MM.1S (cell line): ENCODE measurements around the gene GOSR2.

Source experiments
- EZH2 ChIP-seq: fragments of 300-600 bp; sonication (generic); optimal IDR thresholded peaks from 2 replicates; pipeline ENCODE3; 2017; ENCODE audit warnings: low read depth, mild to moderate bottlenecking, antibody characterized with exemption, low read length, mixed read lengths
- EZH2phosphoT487 ChIP-seq: fragments of 300-600 bp; sonication (generic); IDR thresholded peaks from 2 replicates; pipeline ENCODE4 v1.6.1; 2018; ENCODE audit warnings: antibody characterized with exemption, low read length

GRCh38 chr17:46901291-46901690 is 21.7 kb upstream of the GOSR2 start:
- TF ChIP-seq EZH2phosphoT487: no peak
- TF ChIP-seq EZH2: no peak
